HG02938 (cell line): Measurements from ENCODE around the gene ATP7A.
"Not testable (repeated sequence)": the region's sequence is repeated elsewhere in the genome, so short reads cannot be mapped to it uniquely, and the experiment has no call there.

Source experiments
- ATAC-seq: cut with Tn5 transposase; IDR thresholded peaks from one replicate; pipeline ENCODE4 v1.9.1; 2021; ENCODE audit warnings: mild to moderate bottlenecking, moderate library complexity; ENCODE audit not compliant: unreplicated experiment

Gene ATP7A

DNA sequence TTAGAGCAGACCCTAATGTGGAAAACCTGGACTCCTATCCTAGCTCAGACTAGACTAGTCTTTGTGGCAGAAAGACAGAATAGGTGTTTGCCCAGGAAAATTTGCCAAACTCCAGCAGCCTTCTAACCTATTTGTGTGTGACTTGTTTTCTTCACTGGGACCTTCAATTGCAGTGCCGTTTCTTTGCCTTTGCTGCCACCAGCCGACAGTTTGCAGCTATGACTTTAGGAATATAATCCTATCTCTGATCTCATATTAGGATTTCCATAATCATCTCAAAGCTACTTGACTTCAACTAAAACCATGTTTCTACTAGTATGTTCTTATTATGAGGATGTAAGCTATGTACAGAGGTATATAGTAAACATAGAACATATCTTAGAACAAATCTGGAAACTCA lies 119.2 kb downstream of the ATP7A start:
- ATAC-seq: no peak

DNA sequence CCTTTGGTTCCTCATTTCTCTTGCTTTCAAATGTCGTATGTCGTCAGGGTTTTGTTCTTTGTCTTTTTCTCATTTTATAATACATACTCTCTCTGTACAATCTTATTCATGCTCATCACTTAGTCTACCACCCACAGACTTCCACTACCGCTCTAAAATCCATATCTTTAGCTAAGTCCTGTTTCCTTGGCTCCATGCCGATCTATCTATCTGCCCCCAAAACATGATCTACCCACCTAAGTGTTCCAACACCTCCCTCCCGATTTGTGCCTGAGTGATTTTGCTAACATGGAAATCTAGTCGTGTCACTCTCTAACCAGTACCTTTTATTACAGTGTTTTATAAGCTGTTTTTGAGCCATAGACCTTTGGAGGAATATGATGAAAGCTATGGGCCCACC lies 124.6 kb downstream of the ATP7A start:
- no peak for ATAC-seq

DNA sequence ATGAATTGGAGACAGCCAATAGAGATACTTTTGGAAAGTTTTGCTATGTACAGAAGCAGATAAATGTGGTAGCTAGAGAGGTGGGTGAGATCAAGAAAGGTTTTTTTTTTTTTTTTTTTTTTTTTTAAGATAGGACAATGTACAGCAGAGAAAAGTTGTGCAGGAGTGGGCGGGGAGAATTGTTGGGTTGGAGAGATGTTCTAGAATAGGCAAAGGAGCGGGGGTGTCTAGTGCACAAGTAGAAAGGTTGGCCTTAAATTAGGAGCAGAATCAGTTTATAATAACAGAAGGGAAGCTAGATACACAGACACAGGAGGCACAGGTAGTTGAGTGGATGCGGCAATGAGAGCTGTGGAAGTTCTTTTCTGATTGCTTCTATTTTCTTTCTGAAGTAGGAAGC lies 127.4 kb downstream of the ATP7A start:
- no peak for ATAC-seq

DNA sequence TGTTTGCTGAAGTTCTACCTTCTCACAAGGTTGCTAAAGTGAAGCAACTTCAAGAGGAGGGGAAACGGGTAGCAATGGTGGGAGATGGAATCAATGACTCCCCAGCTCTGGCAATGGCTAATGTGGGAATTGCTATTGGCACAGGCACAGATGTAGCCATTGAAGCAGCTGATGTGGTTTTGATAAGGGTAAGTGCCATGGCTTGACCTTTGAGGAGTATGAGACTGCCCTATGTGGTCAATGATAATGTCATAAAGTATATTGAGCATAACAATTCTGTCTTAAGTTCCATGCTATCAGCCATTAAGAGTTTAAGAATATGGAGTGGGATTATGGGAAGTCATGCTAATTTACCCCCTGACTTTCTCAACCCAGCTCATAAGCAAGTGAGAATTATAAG lies 132.1 kb downstream of the ATP7A start:
- no peak for ATAC-seq

DNA sequence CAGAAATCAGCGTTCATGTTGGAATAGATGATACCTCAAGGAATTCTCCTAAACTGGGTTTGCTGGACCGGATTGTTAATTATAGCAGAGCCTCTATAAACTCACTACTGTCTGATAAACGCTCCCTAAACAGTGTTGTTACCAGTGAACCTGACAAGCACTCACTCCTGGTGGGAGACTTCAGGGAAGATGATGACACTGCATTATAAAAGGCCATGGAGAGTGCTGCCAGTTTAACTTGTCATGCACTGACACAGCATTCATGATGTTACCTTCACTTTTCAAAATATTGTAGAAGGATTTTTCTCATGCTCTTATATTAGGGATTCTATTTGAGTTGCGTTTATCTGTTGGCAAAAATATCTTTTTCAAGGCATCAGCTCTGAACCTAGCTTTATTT lies 135.9 kb downstream of the ATP7A start:
- no peak for ATAC-seq

DNA sequence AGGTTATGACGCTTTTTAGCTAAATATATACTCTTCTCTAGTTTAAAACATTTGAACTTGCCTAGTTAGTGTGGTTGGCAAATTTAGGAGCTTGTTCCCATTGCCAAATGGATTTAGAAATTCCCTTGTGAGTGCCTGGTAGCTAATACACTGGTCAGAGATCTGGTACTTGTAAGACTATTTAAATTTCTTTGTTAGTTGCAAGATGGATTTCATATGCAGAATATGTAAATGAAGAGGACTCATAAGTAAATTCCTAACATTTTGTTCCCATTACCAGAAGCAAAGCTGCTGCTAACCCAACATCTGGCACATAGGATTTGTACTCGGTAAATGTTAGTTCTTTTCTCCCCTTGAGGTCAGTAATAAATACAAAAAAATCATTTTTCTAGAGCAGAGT lies 137.6 kb downstream of the ATP7A start:
- ATAC-seq: no peak

DNA sequence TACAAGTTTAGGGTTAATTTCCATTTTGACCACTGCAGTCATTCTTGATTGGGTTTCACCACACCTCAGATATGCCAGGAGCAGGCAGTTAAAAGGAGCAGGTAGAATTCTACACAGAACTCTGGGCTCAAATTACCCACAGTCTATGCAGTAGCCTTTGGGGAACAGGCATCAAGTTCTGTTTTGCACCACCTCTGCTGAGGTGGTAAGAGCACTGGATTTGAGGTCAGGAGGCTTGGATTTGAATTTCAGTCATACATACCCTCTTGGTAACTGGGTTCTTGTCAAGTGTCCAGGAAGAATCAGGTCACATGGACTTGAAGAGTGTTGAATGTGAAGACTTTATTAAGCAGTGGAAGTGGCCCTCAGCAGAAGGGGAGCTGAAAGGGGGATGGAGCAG lies 153.2 kb downstream of the ATP7A start:
- ATAC-seq: no peak

DNA sequence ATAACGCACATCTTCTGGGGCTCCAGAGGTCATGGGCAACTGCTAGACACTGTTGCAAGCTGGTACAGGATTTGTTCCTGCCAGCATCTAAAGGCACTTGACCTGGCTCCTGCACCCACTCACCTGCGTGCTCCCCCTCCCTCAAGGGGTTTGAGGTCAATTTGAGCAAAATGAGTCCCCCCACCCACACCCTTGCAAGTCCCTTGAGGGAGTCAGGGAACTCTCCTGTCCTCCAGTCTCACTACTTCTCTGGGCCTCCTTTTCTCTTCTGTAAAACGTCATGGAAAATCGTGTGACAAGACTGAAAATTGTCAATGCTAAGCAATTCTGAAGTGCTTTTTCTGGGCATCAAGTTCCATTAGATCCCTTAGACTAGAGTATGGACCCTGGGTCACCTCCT lies 153.7 kb downstream of the ATP7A start:
- ATAC-seq: no peak

DNA sequence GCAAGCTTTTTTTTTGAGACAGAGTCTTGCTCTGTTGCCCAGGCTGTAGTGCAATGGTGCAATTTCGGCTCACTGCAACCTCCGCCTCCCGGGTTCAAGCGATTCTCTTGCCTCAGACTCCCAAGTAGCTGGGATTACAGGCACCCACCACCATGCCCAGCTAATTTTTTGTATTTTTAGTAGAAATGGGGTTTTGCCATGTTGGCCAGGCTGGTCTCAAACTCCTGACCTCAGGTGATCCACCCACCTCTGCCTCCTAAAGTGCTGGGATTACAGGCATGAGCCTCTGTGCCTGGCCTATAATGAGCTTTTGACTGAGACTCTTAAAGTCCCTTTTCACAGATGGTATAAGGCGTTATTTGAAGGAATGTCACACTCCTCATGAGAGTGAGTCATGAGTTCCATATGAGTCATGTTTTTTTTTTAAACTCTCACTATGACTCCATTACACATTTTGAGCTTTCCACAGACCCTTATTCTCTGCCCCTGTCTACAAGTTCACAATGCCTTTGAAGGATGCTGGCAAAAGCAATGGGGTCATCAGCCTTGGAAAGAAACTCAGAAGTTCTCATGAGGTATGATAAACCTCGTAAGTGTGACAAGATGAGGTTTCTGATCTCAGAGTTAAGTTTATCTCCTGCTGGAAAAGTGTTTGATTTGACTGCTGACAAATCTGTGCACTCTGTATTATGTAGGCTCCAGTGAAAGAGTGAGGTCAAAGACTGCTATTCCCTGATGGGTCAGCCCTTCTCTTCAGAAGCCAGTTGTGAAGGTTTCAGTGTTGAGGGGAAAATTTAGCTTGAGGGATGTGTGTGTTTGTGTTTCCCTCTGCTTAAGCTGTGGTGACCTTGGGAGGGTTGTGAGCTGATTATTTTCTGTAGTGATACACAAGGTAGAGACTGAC lies 154.5 kb downstream of the ATP7A start:
- ATAC-seq: peak; percentile 79

DNA sequence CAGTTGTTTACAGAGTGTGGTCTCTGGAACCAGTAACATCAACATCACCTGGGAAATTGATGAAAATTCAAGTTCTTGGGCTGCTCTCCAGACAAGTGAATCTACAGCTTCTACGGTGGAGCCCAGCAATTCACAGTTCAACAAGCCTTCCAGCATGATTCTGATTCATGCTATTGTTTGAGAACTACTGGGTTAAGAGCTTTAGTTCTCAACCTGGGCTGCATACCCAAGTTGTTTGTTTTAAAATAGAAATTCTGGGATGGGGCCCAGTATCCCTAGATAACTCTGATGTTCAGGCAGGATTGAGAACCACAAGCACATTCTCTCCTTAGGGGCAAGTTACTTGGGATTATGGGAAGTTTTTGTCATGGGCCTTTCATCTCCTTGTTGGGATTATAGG lies 155.6 kb downstream of the ATP7A start:
- no peak for ATAC-seq

DNA sequence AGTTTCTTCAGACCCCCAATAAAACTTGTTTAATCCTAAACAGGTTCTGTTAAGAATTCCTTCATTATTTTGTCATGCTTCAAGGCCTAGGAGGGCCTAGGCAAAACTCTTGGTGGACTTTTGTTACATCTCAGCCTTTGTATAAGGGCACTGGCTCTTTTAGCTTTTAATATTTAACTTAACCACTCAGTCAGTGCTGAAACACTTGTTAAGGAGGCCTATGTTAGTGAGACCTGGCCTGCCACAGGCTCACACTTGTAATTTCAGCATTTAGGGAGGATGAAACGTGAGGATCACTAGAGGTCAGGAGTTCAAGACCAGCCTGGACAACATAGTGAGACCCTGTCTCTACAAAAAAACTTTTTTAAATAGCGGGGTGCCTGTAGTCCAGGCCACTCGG lies 160.8 kb downstream of the ATP7A start:
- no peak for ATAC-seq

DNA sequence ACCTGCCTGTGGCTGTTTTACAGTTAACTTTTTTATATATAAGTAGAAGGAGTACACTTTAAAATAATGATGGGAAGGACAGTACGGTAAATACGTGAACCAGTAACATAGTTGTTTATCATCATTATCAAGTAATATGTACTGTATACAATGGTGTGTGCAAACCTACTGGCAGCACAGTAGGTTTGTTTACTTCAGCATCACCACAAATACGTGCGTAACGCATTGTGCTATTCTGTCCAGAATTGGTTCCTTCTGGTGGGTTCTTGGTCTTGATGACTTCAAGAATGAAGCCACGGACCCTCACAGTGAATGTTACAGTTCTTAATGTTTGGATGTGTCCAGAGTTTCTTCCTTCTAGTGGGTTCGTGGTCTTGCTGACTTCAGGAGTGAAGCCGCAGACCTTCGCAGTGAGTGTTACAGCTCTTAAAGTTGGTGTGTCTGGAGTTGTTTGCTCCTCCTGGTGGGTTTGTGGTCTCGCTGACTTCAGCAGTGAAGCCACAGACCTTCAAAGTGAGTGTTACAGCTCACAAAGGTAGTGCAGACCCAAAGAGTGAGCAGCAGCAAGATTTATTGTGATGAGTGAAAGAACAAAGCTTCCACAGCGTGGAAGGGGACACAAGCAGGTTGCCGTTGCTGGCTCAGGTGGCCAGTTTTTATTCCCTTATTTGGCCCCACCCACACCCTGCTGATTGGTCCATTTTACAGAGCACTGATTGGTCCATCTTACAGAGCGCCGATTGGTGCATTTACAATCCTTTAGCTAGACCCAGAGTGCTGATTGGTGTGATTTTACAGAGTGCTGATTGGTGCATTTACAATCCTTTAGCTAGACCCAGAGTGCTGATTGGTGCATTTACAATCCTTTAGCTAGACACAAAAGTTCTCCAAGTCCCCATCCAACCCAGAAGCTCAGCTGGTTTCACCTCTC lies 162.9 kb downstream of the ATP7A start:
- ATAC-seq: not testable (repeated sequence)

DNA sequence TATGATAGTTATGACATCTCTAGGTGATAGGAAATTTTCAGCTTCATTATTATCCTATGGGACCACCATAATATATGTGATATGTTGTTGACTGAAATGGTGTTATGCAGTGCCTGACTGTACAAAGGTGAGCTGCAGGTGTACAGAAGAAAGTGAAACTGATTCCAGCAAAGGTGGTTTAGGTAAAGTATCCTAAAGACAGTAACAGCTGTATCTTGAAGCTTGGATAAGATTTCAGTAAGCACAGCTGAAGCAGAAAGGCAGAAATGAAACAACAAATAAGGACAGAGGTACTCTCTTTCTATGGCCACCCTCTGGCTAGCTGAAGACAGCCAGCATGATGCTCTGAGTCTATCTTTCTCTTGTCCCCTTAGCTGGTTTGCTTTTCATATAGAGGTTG lies 163.6 kb downstream of the ATP7A start:
- ATAC-seq: peak; percentile 54

DNA sequence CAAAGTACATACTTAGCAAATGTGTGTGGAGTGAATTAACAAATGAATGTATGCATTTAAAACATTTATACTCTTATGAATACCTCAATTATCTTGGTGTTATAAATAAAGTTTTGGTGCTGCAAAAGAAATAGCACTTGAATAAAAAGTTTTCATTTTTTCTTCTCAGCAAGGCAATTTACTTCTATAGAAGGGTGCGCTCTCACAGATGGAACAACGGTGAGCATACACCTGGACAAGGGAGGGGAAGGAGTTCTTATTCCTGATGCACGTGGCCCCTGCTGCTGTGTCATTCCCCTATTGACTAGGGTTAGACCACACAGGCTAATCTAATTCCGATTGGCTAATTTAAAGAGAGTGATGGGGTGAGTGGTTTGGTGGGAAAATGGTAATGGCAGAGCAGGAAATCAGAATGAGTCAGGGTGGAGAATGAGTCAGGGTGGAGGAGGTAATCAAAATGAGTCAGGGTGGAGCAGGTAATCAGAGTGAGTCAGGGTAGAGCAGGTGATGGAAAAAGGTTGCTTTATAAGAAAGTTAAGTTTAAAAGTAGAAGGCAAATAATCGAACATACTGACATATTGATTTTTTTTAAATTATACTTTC lies 165.4 kb downstream of the ATP7A start:
- no peak for ATAC-seq

DNA sequence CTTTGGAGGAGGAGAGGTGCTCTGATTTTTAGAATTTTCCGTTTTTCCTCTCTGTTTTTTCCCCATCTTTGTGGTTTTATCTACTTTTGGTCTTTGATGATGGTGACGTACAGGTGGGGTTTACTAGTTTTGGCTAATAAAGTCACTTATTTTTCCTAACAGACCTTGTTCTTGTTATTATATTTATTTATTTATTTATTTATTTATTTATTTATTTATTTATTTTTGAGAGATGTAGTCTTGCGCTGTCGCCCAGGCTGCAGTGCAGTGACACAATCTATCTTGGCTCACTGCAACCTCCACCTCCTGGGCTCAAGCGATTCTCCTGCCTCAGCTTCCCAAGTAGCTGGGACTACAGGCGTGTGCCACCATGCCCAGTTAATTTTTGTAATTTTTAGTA lies 170.9 kb downstream of the ATP7A start:
- not testable (repeated sequence) for ATAC-seq

DNA sequence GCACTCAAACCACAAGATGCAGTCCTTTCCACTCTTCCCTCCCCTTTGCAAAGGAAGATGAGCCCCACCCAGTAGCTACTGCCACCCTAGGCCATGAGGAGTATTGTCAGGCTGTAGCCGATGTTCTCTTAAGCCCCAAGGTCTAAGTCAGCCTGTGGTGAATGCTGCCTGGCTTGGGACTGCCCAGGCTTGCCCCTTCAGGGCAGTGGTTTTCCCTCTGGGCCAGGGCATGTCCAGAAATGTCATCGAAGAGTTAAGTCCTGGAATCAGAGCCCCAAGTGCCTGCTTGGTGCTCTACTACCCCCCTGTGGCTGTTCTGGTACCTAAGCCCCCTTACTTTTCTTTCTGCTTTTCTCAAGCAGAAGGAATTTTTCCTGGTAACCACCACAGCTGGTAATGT lies 181.8 kb downstream of the ATP7A start:
- ATAC-seq: peak; percentile 70

DNA sequence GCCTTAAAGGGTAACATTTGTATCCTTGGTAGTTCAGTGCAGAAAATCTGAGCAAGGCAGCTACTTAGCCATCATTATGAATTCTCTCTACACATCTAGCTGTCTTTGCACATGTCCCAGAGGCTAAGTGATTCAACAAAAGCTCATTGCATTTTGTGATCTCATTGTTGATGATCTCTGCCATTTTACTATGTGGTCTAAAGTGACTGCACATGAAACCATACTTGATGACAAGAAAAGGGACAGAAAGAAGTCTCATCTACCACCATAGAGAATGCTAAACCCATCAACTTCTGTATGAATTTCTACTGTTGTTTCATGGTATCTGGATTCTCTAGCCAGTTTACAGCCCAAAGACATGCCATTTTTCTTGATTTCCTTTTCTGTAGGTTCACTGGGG lies 187.6 kb downstream of the ATP7A start:
- no peak for ATAC-seq
